IMR-90 (cell line): Measurements from ENCODE around the gene NUDCD2. TPM values are rescaled to one million over a fixed set of nuclear protein-coding genes. Genes with fewer than 3 reads are reported as not detected.

Source experiments
- ATAC-seq: fragments of 200-7000 bp; cut with Tn5 transposase; 2 replicates; pipeline ENCODE4 v1.9.1; 2020; ENCODE audit warnings: low read depth, mild to moderate bottlenecking, moderate library complexity
- BruUV-seq: library from RNA; stranded (reverse); fragments of 400-500 nt; replicated peaks from 2 replicates; lab custom pipeline; 2021; lab: Mats Ljungman, UMichigan
- CTCF ChIA-PET: fragments of 300-600 bp; formaldehyde crosslinking; extraction: SDS; loops from one replicate; lab custom pipeline; 2021; ENCODE audit warnings: antibody characterized with exemption; lab: Yijun Ruan, JAX
- POLR2A ChIA-PET: fragments of 300-600 bp; sonication (Branson Sonifier 250); formaldehyde crosslinking; loops from one replicate; lab custom pipeline; 2022; ENCODE audit warnings: antibody characterized with exemption; ENCODE audit not compliant: unreplicated experiment; lab: Charles Lee
- DNase-seq: peaks from one replicate; pipeline ENCODE4 v3.0.0; 2013
- H2AFZ ChIP-seq: replicated peaks from 2 replicates; pipeline ENCODE3; 2013; ENCODE audit warnings: low read length, mild to moderate bottlenecking; ENCODE audit not compliant: poor library complexity
- H2AK5ac ChIP-seq: 2 replicates; pipeline ENCODE4 v1.6.1; 2013; ENCODE audit warnings: low read depth, low read length, inconsistent platforms
- H2AK9ac ChIP-seq: replicated peaks from 2 replicates; pipeline ENCODE3; 2013; ENCODE audit warnings: mild to moderate bottlenecking, low read depth, low read length, moderate library complexity; ENCODE audit not compliant: poor library complexity
- H2BK120ac ChIP-seq: 2 replicates; pipeline ENCODE4 v1.6.1; 2013; ENCODE audit warnings: low read depth, low read length, inconsistent platforms
- H2BK15ac ChIP-seq: 3 replicates; pipeline ENCODE4 v1.6.1; 2013; ENCODE audit warnings: low read depth, low read length, inconsistent platforms
- H2BK20ac ChIP-seq: 2 replicates; pipeline ENCODE4 v1.6.1; 2013; ENCODE audit warnings: low read depth, mild to moderate bottlenecking, inconsistent platforms, low read length, moderate library complexity
- H2BK5ac ChIP-seq: 2 replicates; pipeline ENCODE4 v1.6.1; 2013; ENCODE audit warnings: mild to moderate bottlenecking, low read depth, low read length, inconsistent platforms; ENCODE audit not compliant: poor library complexity, severe bottlenecking
- H3K14ac ChIP-seq: replicated peaks from 2 replicates; pipeline ENCODE4 v1.6.1; 2013; ENCODE audit warnings: low read depth, low read length, inconsistent platforms
- H3K18ac ChIP-seq: 2 replicates; pipeline ENCODE4 v1.6.1; 2013; ENCODE audit warnings: low read depth, low read length, control low read depth
- H3K23ac ChIP-seq: 2 replicates; pipeline ENCODE4 v1.6.1; 2013; ENCODE audit warnings: low read depth, low read length, inconsistent platforms
- H3K27ac ChIP-seq: 2 replicates; pipeline ENCODE4 v1.5.1; 2013; ENCODE audit warnings: mild to moderate bottlenecking, control low read depth, low read length; ENCODE audit not compliant: insufficient read depth
- H3K27me3 ChIP-seq: 2 replicates; pipeline ENCODE4 v1.6.1; 2013; ENCODE audit warnings: low read length; ENCODE audit not compliant: control insufficient read depth, insufficient read depth
- H3K36me3 ChIP-seq: 2 replicates; pipeline ENCODE4 v1.6.1; 2013; ENCODE audit warnings: low read length, mixed read lengths; ENCODE audit not compliant: control insufficient read depth, insufficient read depth
- H3K4ac ChIP-seq: 2 replicates; pipeline ENCODE4 v1.6.1; 2013; ENCODE audit warnings: low read depth, low read length, inconsistent platforms
- H3K4me1 ChIP-seq: 2 replicates; pipeline ENCODE4 v1.6.1; 2013; ENCODE audit warnings: low read length, mixed read lengths; ENCODE audit not compliant: control insufficient read depth, insufficient read depth
- H3K4me2 ChIP-seq: 2 replicates; pipeline ENCODE4 v1.6.1; 2013; ENCODE audit warnings: low read depth, mild to moderate bottlenecking, control low read depth, low read length, moderate library complexity
- H3K4me3 ChIP-seq: 2 replicates; pipeline ENCODE4 v1.5.1; 2013; ENCODE audit warnings: low read depth, mild to moderate bottlenecking, control low read depth, low read length, moderate library complexity; ENCODE audit not compliant: insufficient read depth
- H3K56ac ChIP-seq: 2 replicates; pipeline ENCODE4 v1.6.1; 2013; ENCODE audit warnings: low read length, inconsistent platforms; ENCODE audit not compliant: insufficient read depth; ENCODE audit errors: extremely low read depth
- H3K79me1 ChIP-seq, 2 experiments: 2 replicates each; pipeline ENCODE4 v1.6.1; 2013; ENCODE audit warnings: low read length in 2 of 2, inconsistent platforms in 1 of 2, low read depth in 1 of 2
- H3K9ac ChIP-seq: 2 replicates; pipeline ENCODE4 v1.6.1; 2013; ENCODE audit warnings: low read depth, low read length, control low read depth
- H3K9me1 ChIP-seq: 2 replicates; pipeline ENCODE4 v1.6.1; 2013; ENCODE audit warnings: low read length, inconsistent platforms; ENCODE audit not compliant: insufficient read depth
- H3K9me3 ChIP-seq: 2 replicates; pipeline ENCODE4 v1.6.1; 2013; ENCODE audit warnings: low read length; ENCODE audit not compliant: control insufficient read depth, insufficient read depth
- H4K20me1 ChIP-seq: 2 replicates; pipeline ENCODE4 v1.6.1; 2013; ENCODE audit warnings: low read length, inconsistent platforms; ENCODE audit not compliant: insufficient read depth
- H4K5ac ChIP-seq: 2 replicates; pipeline ENCODE4 v1.6.1; 2013; ENCODE audit warnings: mild to moderate bottlenecking, low read depth, low read length, control low read depth
- H4K8ac ChIP-seq, 2 experiments: 2 replicates each; pipeline ENCODE4 v1.6.1; 2013; ENCODE audit warnings: low read depth in 2 of 2, low read length in 2 of 2, control low read depth in 1 of 2, inconsistent platforms in 1 of 2
- H4K91ac ChIP-seq: 2 replicates; pipeline ENCODE4 v1.6.1; 2013; ENCODE audit warnings: low read depth, low read length, inconsistent platforms; ENCODE audit not compliant: insufficient read depth
- MAZ ChIP-seq: IDR thresholded peaks from 2 replicates; pipeline ENCODE4 v1.6.1; 2012; ENCODE audit warnings: low read depth, mild to moderate bottlenecking, low read length, improper control_type of control experiment, moderate library complexity, borderline replicate concordance
- RFX5 ChIP-seq: IDR thresholded peaks from 2 replicates; pipeline ENCODE4 v1.8.0; 2012; ENCODE audit warnings: low read depth, mild to moderate bottlenecking, low read length, moderate library complexity
- WGBS, 2 experiments: methylation state at CpG; one replicate each; pipeline versions ENCODE4 v1.1.5 to v1.1.7; 2013; ENCODE audit warnings: missing lambda C conversion rate in 2 of 2; ENCODE audit not compliant: insufficient read length in 1 of 2; ENCODE audit errors: extremely low coverage in 2 of 2; 5-methylcytosine and 5-hydroxymethylcytosine counted together
- dilution Hi-C: fragments of 300-500 bp; cut with HindIII; formaldehyde crosslinking; loops from one replicate; pipeline ENCODE4 v1.14.3; 2018; ENCODE audit warnings: low sequenced_read_pairs; ENCODE audit not compliant: unreplicated experiment
- in situ Hi-C: fragments of 300-500 bp; cut with MboI; formaldehyde crosslinking; loops from 3 replicates; pipeline ENCODE4 v1.14.3; 2019; ENCODE audit warnings: low sequenced_read_pairs, inconsistent platforms, mixed read lengths
- intact Hi-C: fragments of 100-400 bp; cut with micrococcal nuclease; formaldehyde crosslinking; loops from 2 replicates; pipeline ENCODE4 v1.10.0; 2022
- polyA plus RNA-seq, 3 experiments: library from polyadenylated mRNA; depleted of rRNA; stranded (reverse); fragments of >200 nt; gene quantifications; 2 replicates each; pipeline ENCODE4 v1.2.3, GENCODE V29; 2012; ENCODE audit warnings: low replicate concordance in 1 of 3
- total RNA-seq: library from RNA; depleted of rRNA; stranded (reverse); fragments of >200 nt; gene quantifications from 2 replicates; pipeline ENCODE4 v1.2.3, GENCODE V29; 2012
- TF ChIP-seq, protein P1 (sequence below): conservative IDR thresholded peaks from 2 replicates; pipeline ENCODE4 v1.5.1; 2012; ENCODE audit warnings: mild to moderate bottlenecking, low read depth, low read length, improper control_type of control experiment

The NUDCD2 gene
- total and polyA plus RNA-seq, 2 of the 4 experiments (the other 2 are of a cell fraction), result 3.0 to 3.5 TPM

DNA sequence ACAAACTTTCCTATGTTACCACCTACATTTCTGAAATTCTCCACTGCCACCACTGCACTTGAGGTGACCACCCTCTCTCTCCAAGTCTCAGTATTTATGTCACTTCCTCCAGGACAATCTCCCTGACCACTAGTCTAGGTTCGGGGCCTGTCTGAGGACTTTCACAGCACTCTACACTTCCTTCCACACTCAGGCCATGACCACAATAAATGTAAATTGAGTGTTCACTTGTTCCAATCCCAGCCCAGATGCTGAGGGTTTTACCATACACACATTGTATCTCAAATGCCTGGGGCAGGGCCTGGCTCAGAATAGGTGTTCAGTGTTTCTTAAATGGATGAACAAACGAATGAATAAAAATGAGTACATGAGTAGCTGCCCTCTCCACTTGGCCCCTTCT lies 49.4 kb downstream of the NUDCD2 start:
- no peak overlapping the region for H3K9ac ChIP-seq
- H3K27ac ChIP-seq, result no peak overlapping the region
- no peaks in the 10 kb centered on the region for H3K36me3 ChIP-seq
- no peak overlapping the region for H4K91ac ChIP-seq
- no CpG with 5 or more reads among the region's 2 CpGs for WGBS, 2 experiments
- CTCF ChIA-PET, result no interaction called here
- no peak overlapping the region for H4K5ac ChIP-seq
- no peak overlapping the region for H3K4ac ChIP-seq
- no peak overlapping the region for H2BK20ac ChIP-seq
- peaks cover 3% of the 10 kb centered on the region for H3K27me3 ChIP-seq
- no TSS peak for BruUV-seq
- H4K8ac ChIP-seq, result no peak overlapping the region
- H3K56ac ChIP-seq, result no peak overlapping the region
- no peak overlapping the region for H3K23ac ChIP-seq
- no peaks in the 10 kb centered on the region for H4K20me1 ChIP-seq
- no peaks in the 10 kb centered on the region for H3K9me1 ChIP-seq
- H3K4me2 ChIP-seq, result no peak overlapping the region
- TF ChIP-seq RFX5 (no peak), MAZ (no peak)
- TF ChIP-seq, protein P1, sequence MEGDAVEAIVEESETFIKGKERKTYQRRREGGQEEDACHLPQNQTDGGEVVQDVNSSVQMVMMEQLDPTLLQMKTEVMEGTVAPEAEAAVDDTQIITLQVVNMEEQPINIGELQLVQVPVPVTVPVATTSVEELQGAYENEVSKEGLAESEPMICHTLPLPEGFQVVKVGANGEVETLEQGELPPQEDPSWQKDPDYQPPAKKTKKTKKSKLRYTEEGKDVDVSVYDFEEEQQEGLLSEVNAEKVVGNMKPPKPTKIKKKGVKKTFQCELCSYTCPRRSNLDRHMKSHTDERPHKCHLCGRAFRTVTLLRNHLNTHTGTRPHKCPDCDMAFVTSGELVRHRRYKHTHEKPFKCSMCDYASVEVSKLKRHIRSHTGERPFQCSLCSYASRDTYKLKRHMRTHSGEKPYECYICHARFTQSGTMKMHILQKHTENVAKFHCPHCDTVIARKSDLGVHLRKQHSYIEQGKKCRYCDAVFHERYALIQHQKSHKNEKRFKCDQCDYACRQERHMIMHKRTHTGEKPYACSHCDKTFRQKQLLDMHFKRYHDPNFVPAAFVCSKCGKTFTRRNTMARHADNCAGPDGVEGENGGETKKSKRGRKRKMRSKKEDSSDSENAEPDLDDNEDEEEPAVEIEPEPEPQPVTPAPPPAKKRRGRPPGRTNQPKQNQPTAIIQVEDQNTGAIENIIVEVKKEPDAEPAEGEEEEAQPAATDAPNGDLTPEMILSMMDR, result no peak
- H3K18ac ChIP-seq, result no peak overlapping the region
- H3K79me1 ChIP-seq, result no peaks in the 10 kb centered on the region
- in situ Hi-C loops (no loop called here), intact Hi-C loops (no loop called here), dilution Hi-C loops (no loop called here)
- no peak overlapping the region for H2AK5ac ChIP-seq
- DNase-seq (no peak), ATAC-seq (no peak)
- no peak overlapping the region for H3K4me3 ChIP-seq
- H3K4me1 ChIP-seq, result no peaks in the 10 kb centered on the region
- no peaks in the 10 kb centered on the region for H3K9me3 ChIP-seq
- H3K14ac ChIP-seq, result no peak overlapping the region
- no peak overlapping the region for H2AFZ ChIP-seq
- no peak overlapping the region for H2BK120ac ChIP-seq
- no peak overlapping the region for H2BK5ac ChIP-seq
- H2BK15ac ChIP-seq, result no peak overlapping the region
- POLR2A ChIA-PET, result no interaction called here
- no peak overlapping the region for H2AK9ac ChIP-seq
